ENCODE measurements around the gene KLHL14.
"Not testable (repeated sequence)": the region's sequence is repeated elsewhere in the genome, so short reads cannot be mapped to it uniquely, and the experiment has no call there.

The KLHL14 gene

GRCh38 chr18:32669549-32670165 is 103.2 kb downstream of the KLHL14 start:
- no peaks in the 10 kb centered on the region for H3K4me1 ChIP-seq (ENCODE audit: control insufficient read depth, insufficient read depth, low read length)
- H3K36me3 ChIP-seq (ENCODE audit: control insufficient read depth, insufficient read depth, low read length): no peaks in the 10 kb centered on the region
- H3K4me3 ChIP-seq (ENCODE audit: low read length): no peak overlapping the region
- no peaks in the 10 kb centered on the region for H3K9me3 ChIP-seq (ENCODE audit: control insufficient read depth, low read length)
- H3K9ac ChIP-seq (ENCODE audit: low read length): no peak overlapping the region
- H3K27me3 ChIP-seq (ENCODE audit: control insufficient read depth, insufficient read depth, low read length): no peaks in the 10 kb centered on the region

- Histone ChIP-seq H3K4me1 (ENCODE audit: control insufficient read depth, insufficient read depth, low read length) (no peaks in the 10 kb centered on the region), H3K9ac (ENCODE audit: low read length) (no peak overlapping the region), H3K4me3 (ENCODE audit: low read length) (no peak overlapping the region), H3K36me3 (ENCODE audit: control insufficient read depth, insufficient read depth, low read length) (no peaks in the 10 kb centered on the region), H3K27me3 (ENCODE audit: control insufficient read depth, insufficient read depth, low read length) (no peaks in the 10 kb centered on the region), H3K9me3 (ENCODE audit: control insufficient read depth, low read length) (no peaks in the 10 kb centered on the region)
Measured at GRCh38 chr18:32668956-32669355, 103.9 kb downstream of the KLHL14 start.

GRCh38 chr18:32661486-32662299 is 111.1 kb downstream of the KLHL14 start:
- Histone ChIP-seq H3K9ac (ENCODE audit: low read length) (no peak overlapping the region), H3K9me3 (ENCODE audit: control insufficient read depth, low read length) (no peaks in the 10 kb centered on the region), H3K36me3 (ENCODE audit: control insufficient read depth, insufficient read depth, low read length) (no peaks in the 10 kb centered on the region), H3K4me3 (ENCODE audit: low read length) (no peak overlapping the region), H3K27me3 (ENCODE audit: control insufficient read depth, insufficient read depth, low read length) (no peaks in the 10 kb centered on the region), H3K4me1 (ENCODE audit: control insufficient read depth, insufficient read depth, low read length) (no peaks in the 10 kb centered on the region)

- not testable (repeated sequence) for H3K9ac ChIP-seq (ENCODE audit: low read length); H3K4me1 ChIP-seq (ENCODE audit: control insufficient read depth, insufficient read depth, low read length); H3K4me3 ChIP-seq (ENCODE audit: low read length); H3K9me3 ChIP-seq (ENCODE audit: control insufficient read depth, low read length); H3K36me3 ChIP-seq (ENCODE audit: control insufficient read depth, insufficient read depth, low read length); H3K27me3 ChIP-seq (ENCODE audit: control insufficient read depth, insufficient read depth, low read length)
Measured at GRCh38 chr18:32654507-32654906, 118.3 kb downstream of the KLHL14 start.

- not testable (repeated sequence) for H3K4me1 ChIP-seq (ENCODE audit: control insufficient read depth, insufficient read depth, low read length); H3K36me3 ChIP-seq (ENCODE audit: control insufficient read depth, insufficient read depth, low read length); H3K4me3 ChIP-seq (ENCODE audit: low read length); H3K27me3 ChIP-seq (ENCODE audit: control insufficient read depth, insufficient read depth, low read length); H3K9me3 ChIP-seq (ENCODE audit: control insufficient read depth, low read length); H3K9ac ChIP-seq (ENCODE audit: low read length)
Measured at GRCh38 chr18:32637659-32638058, 135.2 kb downstream of the KLHL14 start.

- Histone ChIP-seq H3K9ac (ENCODE audit: low read length) (no peak overlapping the region), H3K9me3 (ENCODE audit: control insufficient read depth, low read length) (no peaks in the 10 kb centered on the region), H3K4me1 (ENCODE audit: control insufficient read depth, insufficient read depth, low read length) (no peaks in the 10 kb centered on the region), H3K27me3 (ENCODE audit: control insufficient read depth, insufficient read depth, low read length) (no peaks in the 10 kb centered on the region), H3K36me3 (ENCODE audit: control insufficient read depth, insufficient read depth, low read length) (no peaks in the 10 kb centered on the region), H3K4me3 (ENCODE audit: low read length) (no peak overlapping the region)
Measured at GRCh38 chr18:32637226-32637625, 135.6 kb downstream of the KLHL14 start.

GRCh38 chr18:32634876-32635431 is 137.9 kb downstream of the KLHL14 start:
- Histone ChIP-seq H3K4me3 (ENCODE audit: low read length) (no peak overlapping the region), H3K9me3 (ENCODE audit: control insufficient read depth, low read length) (no peaks in the 10 kb centered on the region), H3K4me1 (ENCODE audit: control insufficient read depth, insufficient read depth, low read length) (no peaks in the 10 kb centered on the region), H3K36me3 (ENCODE audit: control insufficient read depth, insufficient read depth, low read length) (no peaks in the 10 kb centered on the region), H3K9ac (ENCODE audit: low read length) (no peak overlapping the region), H3K27me3 (ENCODE audit: control insufficient read depth, insufficient read depth, low read length) (no peaks in the 10 kb centered on the region)

- H3K27me3 ChIP-seq (ENCODE audit: control insufficient read depth, insufficient read depth, low read length): no peaks in the 10 kb centered on the region
- H3K36me3 ChIP-seq (ENCODE audit: control insufficient read depth, insufficient read depth, low read length): no peaks in the 10 kb centered on the region
- H3K4me3 ChIP-seq (ENCODE audit: low read length): no peak overlapping the region
- H3K9me3 ChIP-seq (ENCODE audit: control insufficient read depth, low read length): no peaks in the 10 kb centered on the region
- H3K4me1 ChIP-seq (ENCODE audit: control insufficient read depth, insufficient read depth, low read length): no peaks in the 10 kb centered on the region
- no peak overlapping the region for H3K9ac ChIP-seq (ENCODE audit: low read length)
Measured at GRCh38 chr18:32629981-32630700, 142.7 kb downstream of the KLHL14 start.

GRCh38 chr18:32629292-32629691 is 143.5 kb downstream of the KLHL14 start:
- Histone ChIP-seq H3K9ac (ENCODE audit: low read length) (no peak overlapping the region), H3K36me3 (ENCODE audit: control insufficient read depth, insufficient read depth, low read length) (no peaks in the 10 kb centered on the region), H3K4me1 (ENCODE audit: control insufficient read depth, insufficient read depth, low read length) (no peaks in the 10 kb centered on the region), H3K27me3 (ENCODE audit: control insufficient read depth, insufficient read depth, low read length) (no peaks in the 10 kb centered on the region), H3K4me3 (ENCODE audit: low read length) (no peak overlapping the region), H3K9me3 (ENCODE audit: control insufficient read depth, low read length) (no peaks in the 10 kb centered on the region)

- Histone ChIP-seq H3K4me1 (ENCODE audit: control insufficient read depth, insufficient read depth, low read length) (no peaks in the 10 kb centered on the region), H3K4me3 (ENCODE audit: low read length) (no peak overlapping the region), H3K9me3 (ENCODE audit: control insufficient read depth, low read length) (no peaks in the 10 kb centered on the region), H3K27me3 (ENCODE audit: control insufficient read depth, insufficient read depth, low read length) (no peaks in the 10 kb centered on the region), H3K9ac (ENCODE audit: low read length) (no peak overlapping the region), H3K36me3 (ENCODE audit: control insufficient read depth, insufficient read depth, low read length) (no peaks in the 10 kb centered on the region)
Measured at GRCh38 chr18:32624182-32624723, 148.6 kb downstream of the KLHL14 start.

GRCh38 chr18:32623563-32623962 is 149.3 kb downstream of the KLHL14 start:
- no peak overlapping the region for H3K9ac ChIP-seq (ENCODE audit: low read length)
- no peak overlapping the region for H3K4me3 ChIP-seq (ENCODE audit: low read length)
- H3K9me3 ChIP-seq (ENCODE audit: control insufficient read depth, low read length): no peaks in the 10 kb centered on the region
- no peaks in the 10 kb centered on the region for H3K36me3 ChIP-seq (ENCODE audit: control insufficient read depth, insufficient read depth, low read length)
- no peaks in the 10 kb centered on the region for H3K27me3 ChIP-seq (ENCODE audit: control insufficient read depth, insufficient read depth, low read length)
- H3K4me1 ChIP-seq (ENCODE audit: control insufficient read depth, insufficient read depth, low read length): no peaks in the 10 kb centered on the region

Measured in mucosa of stomach (tissue), 1 donor.